Parathyroid adenoma (tissue), 2 donors: ENCODE data around the gene KRTAP5-6.

Experiments
- H2AFZ ChIP-seq: fragments of 300-600 bp; sonication (generic); one replicate; pipeline ENCODE4 v1.7.0; 2017; ENCODE audit warnings: antibody characterized with exemption, mild to moderate bottlenecking
- H3K27ac ChIP-seq: fragments of 300-600 bp; sonication (generic); one replicate; pipeline ENCODE4 v1.7.0; 2017
- H3K27me3 ChIP-seq: fragments of 300-600 bp; sonication (generic); one replicate; pipeline ENCODE4 v1.7.0; 2017; ENCODE audit warnings: low read length; ENCODE audit not compliant: control insufficient read depth, insufficient read depth
- H3K36me3 ChIP-seq: fragments of 300-600 bp; sonication (generic); one replicate; pipeline ENCODE4 v1.7.0; 2017; ENCODE audit warnings: low read length; ENCODE audit not compliant: control insufficient read depth, insufficient read depth
- H3K4me1 ChIP-seq: fragments of 300-600 bp; sonication (generic); one replicate; pipeline ENCODE4 v1.7.0; 2017; ENCODE audit warnings: control low read depth
- H3K4me2 ChIP-seq: fragments of 300-600 bp; sonication (generic); one replicate; pipeline ENCODE4 v1.7.0; 2017; ENCODE audit warnings: low read length
- H3K4me3 ChIP-seq: fragments of 300-600 bp; sonication (generic); one replicate; pipeline ENCODE4 v1.7.0; 2017; ENCODE audit warnings: low read depth, low read length
- H3K79me2 ChIP-seq: fragments of 300-600 bp; sonication (generic); one replicate; pipeline ENCODE4 v1.7.0; 2017; ENCODE audit warnings: control low read depth
- H3K9ac ChIP-seq: fragments of 300-600 bp; sonication (generic); one replicate; pipeline ENCODE4 v1.7.0; 2017; ENCODE audit warnings: mild to moderate bottlenecking
- H3K9me3 ChIP-seq: fragments of 300-600 bp; sonication (generic); one replicate; pipeline ENCODE4 v1.7.0; 2017; ENCODE audit warnings: low read length; ENCODE audit not compliant: control insufficient read depth
- TF ChIP-seq, protein P1 (sequence below): fragments of 300-600 bp; sonication (generic); IDR thresholded peaks from one replicate; pipeline ENCODE4 v1.7.0; 2017; ENCODE audit warnings: antibody characterized with exemption, mild to moderate bottlenecking
- donor health status: primary hyperparathyroidism.

KRTAP5-6 gene

DNA sequence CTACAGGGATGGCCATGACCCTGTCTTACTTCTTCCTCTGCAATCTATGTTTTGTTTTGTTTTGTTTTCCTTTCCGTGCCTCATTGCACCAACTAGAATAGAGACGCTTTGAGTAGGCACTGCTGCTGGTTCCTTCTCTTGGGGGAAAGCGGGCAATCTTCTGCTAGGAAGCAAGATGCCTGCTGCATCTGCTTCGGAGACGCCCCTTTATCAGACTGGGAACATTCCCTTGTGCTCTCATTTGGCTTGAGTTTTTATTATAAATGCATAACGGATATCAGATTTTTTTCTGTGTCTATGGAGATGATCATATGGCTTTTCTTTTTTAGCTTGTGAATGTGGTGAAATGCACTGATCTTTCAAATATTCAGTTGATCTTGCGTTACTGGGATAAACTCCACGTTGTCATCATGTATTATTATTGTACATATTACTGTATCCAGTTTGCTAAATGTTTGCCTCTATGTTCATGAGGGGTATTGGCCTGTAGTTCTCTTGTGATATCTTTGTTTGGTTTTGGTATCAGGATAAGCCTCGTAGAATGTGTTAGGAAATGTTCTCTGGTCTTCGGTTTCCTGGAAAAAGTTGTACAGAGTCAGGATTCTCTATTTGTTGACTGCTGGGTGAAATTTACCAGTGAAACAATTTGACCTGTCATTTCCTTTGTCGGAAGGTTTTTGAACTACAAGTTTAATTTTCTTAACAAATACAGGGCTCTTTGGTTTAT, 23.4 kb upstream of the KRTAP5-6 start:
- no peaks in the 10 kb centered on the region for H3K79me2 ChIP-seq
- no peaks in the 10 kb centered on the region for H3K27me3 ChIP-seq
- no peaks in the 10 kb centered on the region for H3K36me3 ChIP-seq
- H3K9me3 ChIP-seq, result no peaks in the 10 kb centered on the region
- TF ChIP-seq, protein P1, sequence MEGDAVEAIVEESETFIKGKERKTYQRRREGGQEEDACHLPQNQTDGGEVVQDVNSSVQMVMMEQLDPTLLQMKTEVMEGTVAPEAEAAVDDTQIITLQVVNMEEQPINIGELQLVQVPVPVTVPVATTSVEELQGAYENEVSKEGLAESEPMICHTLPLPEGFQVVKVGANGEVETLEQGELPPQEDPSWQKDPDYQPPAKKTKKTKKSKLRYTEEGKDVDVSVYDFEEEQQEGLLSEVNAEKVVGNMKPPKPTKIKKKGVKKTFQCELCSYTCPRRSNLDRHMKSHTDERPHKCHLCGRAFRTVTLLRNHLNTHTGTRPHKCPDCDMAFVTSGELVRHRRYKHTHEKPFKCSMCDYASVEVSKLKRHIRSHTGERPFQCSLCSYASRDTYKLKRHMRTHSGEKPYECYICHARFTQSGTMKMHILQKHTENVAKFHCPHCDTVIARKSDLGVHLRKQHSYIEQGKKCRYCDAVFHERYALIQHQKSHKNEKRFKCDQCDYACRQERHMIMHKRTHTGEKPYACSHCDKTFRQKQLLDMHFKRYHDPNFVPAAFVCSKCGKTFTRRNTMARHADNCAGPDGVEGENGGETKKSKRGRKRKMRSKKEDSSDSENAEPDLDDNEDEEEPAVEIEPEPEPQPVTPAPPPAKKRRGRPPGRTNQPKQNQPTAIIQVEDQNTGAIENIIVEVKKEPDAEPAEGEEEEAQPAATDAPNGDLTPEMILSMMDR, result no peak
- no peak overlapping the region for H3K27ac ChIP-seq
- no peak overlapping the region for H2AFZ ChIP-seq
- H3K4me2 ChIP-seq, result no peak overlapping the region
- H3K9ac ChIP-seq, result no peak overlapping the region
- no peaks in the 10 kb centered on the region for H3K4me1 ChIP-seq
- H3K4me3 ChIP-seq, result no peak overlapping the region

DNA sequence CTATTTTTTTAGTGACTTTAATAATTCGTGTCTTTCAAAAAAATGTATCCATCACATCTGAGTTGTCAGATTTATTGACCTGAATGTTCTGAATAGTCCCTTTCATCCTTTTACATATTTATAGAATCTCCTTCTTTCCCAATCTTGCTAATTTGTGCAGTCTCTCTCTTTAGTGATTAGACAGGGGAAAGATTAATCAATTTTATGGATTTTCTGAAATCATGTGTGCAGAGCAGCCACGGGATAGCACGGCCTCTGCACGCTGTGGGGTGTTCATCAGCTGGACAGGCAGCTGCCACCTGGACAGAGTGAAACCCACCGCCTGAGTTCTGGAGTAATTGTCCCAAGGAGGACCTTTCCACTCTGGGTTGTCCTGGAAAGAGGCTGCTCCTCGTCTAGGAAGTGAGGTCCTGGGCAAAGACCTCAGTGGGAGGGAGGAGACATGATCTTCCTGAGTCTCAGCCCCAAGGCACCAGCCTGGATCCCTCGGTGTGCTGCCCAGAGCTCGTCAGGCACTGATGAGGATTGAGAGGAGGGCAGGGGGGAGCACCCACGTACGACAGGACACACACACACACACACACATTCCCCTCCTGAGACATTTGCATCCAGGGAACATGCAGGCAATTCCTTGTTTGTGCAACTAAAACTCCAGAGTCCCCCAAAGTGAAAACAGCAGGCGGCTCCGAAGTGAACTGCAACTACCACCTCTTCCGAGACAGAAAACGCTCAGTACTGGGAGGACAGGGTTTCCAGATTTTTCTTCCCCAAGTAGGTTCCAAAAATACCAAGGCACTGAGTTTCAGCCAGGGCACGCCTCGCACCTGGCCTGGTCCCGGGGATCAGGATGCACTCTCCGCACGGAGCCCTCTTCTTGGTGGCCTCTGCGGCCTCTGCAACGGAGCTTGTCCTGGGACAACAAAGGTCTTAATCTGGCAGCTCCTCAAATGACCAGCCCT, 22.5 kb upstream of the KRTAP5-6 start:
- no peaks in the 10 kb centered on the region for H3K79me2 ChIP-seq
- TF ChIP-seq, protein P1, result no peak
- no peaks in the 10 kb centered on the region for H3K36me3 ChIP-seq
- H3K4me1 ChIP-seq, result no peaks in the 10 kb centered on the region
- H3K4me2 ChIP-seq, result no peak overlapping the region
- no peak overlapping the region for H3K9ac ChIP-seq
- no peak overlapping the region for H2AFZ ChIP-seq
- no peaks in the 10 kb centered on the region for H3K9me3 ChIP-seq
- H3K27me3 ChIP-seq, result no peaks in the 10 kb centered on the region
- no peak overlapping the region for H3K27ac ChIP-seq
- no peak overlapping the region for H3K4me3 ChIP-seq

DNA sequence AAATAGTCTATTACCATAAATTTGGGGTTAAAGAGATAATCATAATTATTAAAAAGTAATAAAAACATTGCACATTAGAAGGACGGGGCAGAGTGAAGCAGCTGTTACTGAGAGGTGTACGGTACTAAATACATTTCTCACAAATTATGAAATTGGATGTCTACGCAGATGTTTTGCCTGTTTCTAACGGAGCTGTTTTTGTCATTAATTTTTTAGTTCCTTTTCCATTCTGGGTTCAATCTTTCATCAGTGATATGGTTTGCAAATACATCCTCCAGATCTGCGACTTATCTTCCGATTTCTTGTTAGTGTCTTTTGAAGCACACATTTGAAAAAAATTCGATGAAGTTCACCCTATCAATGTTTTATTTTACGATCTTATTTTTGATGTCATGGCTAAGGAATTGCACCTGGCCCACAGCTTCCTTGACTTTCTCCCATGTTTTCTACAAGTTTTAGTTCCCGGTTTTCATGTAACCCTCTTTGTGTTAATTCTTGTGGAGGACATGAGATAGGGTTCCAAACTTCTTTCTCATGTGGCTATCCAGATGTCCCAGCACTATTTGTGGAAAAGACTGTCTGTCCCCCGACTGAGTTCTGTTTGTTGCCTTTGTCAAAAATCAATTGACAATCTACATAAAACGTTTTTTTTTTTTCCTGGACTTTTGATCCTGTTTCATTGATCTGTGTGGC, 21.3 kb upstream of the KRTAP5-6 start:
- no peak overlapping the region for H3K4me2 ChIP-seq
- TF ChIP-seq, protein P1, result no peak
- H2AFZ ChIP-seq, result no peak overlapping the region
- H3K4me3 ChIP-seq, result no peak overlapping the region
- no peak overlapping the region for H3K27ac ChIP-seq
- no peaks in the 10 kb centered on the region for H3K36me3 ChIP-seq
- no peaks in the 10 kb centered on the region for H3K9me3 ChIP-seq
- no peak overlapping the region for H3K9ac ChIP-seq
- H3K4me1 ChIP-seq, result no peaks in the 10 kb centered on the region
- no peaks in the 10 kb centered on the region for H3K79me2 ChIP-seq
- H3K27me3 ChIP-seq, result no peaks in the 10 kb centered on the region

DNA sequence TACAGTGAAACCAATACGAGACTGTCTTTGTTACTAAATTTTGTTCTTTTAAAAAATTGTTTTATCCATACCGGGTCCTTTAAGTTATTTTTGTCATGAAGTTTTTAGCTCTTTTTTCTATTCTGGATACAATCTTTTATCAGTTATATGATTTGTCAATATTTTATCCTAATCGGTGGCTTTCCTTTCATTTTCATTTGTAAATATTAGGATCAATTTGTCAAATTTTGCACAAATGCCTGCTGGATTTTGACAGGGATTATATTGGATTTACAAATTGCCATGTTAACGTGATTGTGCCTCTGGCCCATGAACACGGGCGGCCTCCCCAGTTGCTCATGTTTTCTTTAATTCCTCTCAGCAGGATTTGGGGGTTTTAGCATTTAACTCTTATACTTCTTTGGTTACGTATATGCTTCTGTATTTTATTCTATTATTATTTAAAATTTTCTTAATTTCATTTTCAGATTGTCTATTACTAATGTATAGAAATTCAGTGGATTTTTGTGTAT, 20.7 kb upstream of the KRTAP5-6 start:
- H3K4me3 ChIP-seq, result no peak overlapping the region
- H3K27ac ChIP-seq, result no peak overlapping the region
- no peaks in the 10 kb centered on the region for H3K4me1 ChIP-seq
- H3K36me3 ChIP-seq, result no peaks in the 10 kb centered on the region
- no peak overlapping the region for H2AFZ ChIP-seq
- TF ChIP-seq, protein P1, result no peak
- H3K79me2 ChIP-seq, result no peaks in the 10 kb centered on the region
- no peaks in the 10 kb centered on the region for H3K9me3 ChIP-seq
- H3K27me3 ChIP-seq, result no peaks in the 10 kb centered on the region
- H3K9ac ChIP-seq, result no peak overlapping the region
- no peak overlapping the region for H3K4me2 ChIP-seq
